22Rv1 (cell line): ENCODE results near the gene PDE9A.

Source experiments
- CTCF ChIP-seq: fragments of 450-650 bp; IDR thresholded peaks from 2 replicates; pipeline ENCODE4 v1.5.1; 2017; ENCODE audit warnings: mild to moderate bottlenecking
- ZFX ChIP-seq: fragments of 450-650 bp; IDR thresholded peaks from 2 replicates; pipeline ENCODE4 v1.6.1; 2017; ENCODE audit warnings: antibody characterized with exemption, borderline replicate concordance

- TF ChIP-seq CTCF: no peak
- TF ChIP-seq ZFX: no peak
Observed at GRCh38 chr21:42746593-42747275, 93.3 kb downstream of the PDE9A start.
